SK-N-SH treated with all-trans-retinoic acid at 6 μM for 48 hours (cell line): ENCODE results near the gene TIMP1.

ENCODE experiments used
- ATAC-seq: fragments of 200-7000 bp; cut with Tn5 transposase; 3 replicates; pipeline ENCODE4 v1.9.1; 2020; ENCODE audit warnings: mild to moderate bottlenecking, moderate library complexity
- ARNTL ChIP-seq: fragments of 450-650 bp; formaldehyde crosslinking; IDR thresholded peaks from 2 replicates; pipeline ENCODE4 v1.5.0; 2020; ENCODE audit warnings: low read depth, mild to moderate bottlenecking, moderate library complexity, borderline replicate concordance
- BACH2 ChIP-seq: fragments of 250-450 bp; sonication (Bioruptor Pico); IDR thresholded peaks from 2 replicates; pipeline ENCODE4 v1.9.0; 2021; ENCODE audit warnings: mild to moderate bottlenecking, borderline replicate concordance
- CREB5 ChIP-seq: fragments of 250-450 bp; sonication (Bioruptor Pico); IDR thresholded peaks from 2 replicates; pipeline ENCODE4 v1.5.1; 2020; ENCODE audit warnings: low read depth, mild to moderate bottlenecking, moderate library complexity
- CSDC2 ChIP-seq: fragments of 250-450 bp; sonication (Bioruptor Pico); IDR thresholded peaks from 2 replicates; pipeline ENCODE4 v1.5.0; 2020; ENCODE audit warnings: mild to moderate bottlenecking, moderate library complexity
- CSRNP3 ChIP-seq: fragments of 250-450 bp; sonication (Bioruptor Pico); IDR thresholded peaks from 2 replicates; pipeline ENCODE4 v1.5.1; 2021; ENCODE audit warnings: mild to moderate bottlenecking, moderate library complexity
- ESRRG ChIP-seq: fragments of 250-450 bp; sonication (Bioruptor Pico); IDR thresholded peaks from 2 replicates; pipeline ENCODE4 v1.6.1; 2021; ENCODE audit warnings: mild to moderate bottlenecking
- GLIS3 ChIP-seq: fragments of 250-450 bp; sonication (Bioruptor Pico); IDR thresholded peaks from 2 replicates; pipeline ENCODE4 v1.5.0; 2020; ENCODE audit warnings: mild to moderate bottlenecking, moderate library complexity
- ISL1 ChIP-seq: fragments of 250-450 bp; sonication (Bioruptor Pico); IDR thresholded peaks from 2 replicates; pipeline ENCODE4 v2.1.2; 2022; ENCODE audit warnings: mild to moderate bottlenecking, moderate library complexity
- OSR1 ChIP-seq: fragments of 250-450 bp; sonication (Bioruptor Pico); IDR thresholded peaks from 2 replicates; pipeline ENCODE4 v1.8.0; 2022; ENCODE audit warnings: moderate library complexity, mild to moderate bottlenecking, inconsistent platforms
- PATZ1 ChIP-seq: fragments of 250-450 bp; sonication (Bioruptor Pico); IDR thresholded peaks from 2 replicates; pipeline ENCODE4 v1.8.0; 2020; ENCODE audit warnings: mild to moderate bottlenecking, moderate library complexity, borderline replicate concordance
- POU6F1 ChIP-seq: fragments of 250-450 bp; sonication (Bioruptor Pico); IDR thresholded peaks from 2 replicates; pipeline ENCODE4 v1.8.0; 2021; ENCODE audit warnings: low read depth, mild to moderate bottlenecking, moderate library complexity, borderline replicate concordance
- PPARA ChIP-seq: fragments of 250-450 bp; sonication (Bioruptor Pico); IDR thresholded peaks from 2 replicates; pipeline ENCODE4 v1.5.0; 2020; ENCODE audit warnings: mild to moderate bottlenecking, borderline replicate concordance
- RARB ChIP-seq: fragments of 250-450 bp; sonication (Bioruptor Pico); IDR thresholded peaks from 2 replicates; pipeline ENCODE4 v1.8.0; 2021; ENCODE audit warnings: mild to moderate bottlenecking, moderate library complexity
- TCF4 ChIP-seq: fragments of 250-450 bp; sonication (Bioruptor Pico); IDR thresholded peaks from 2 replicates; pipeline ENCODE4 v1.8.0; 2021; ENCODE audit warnings: mild to moderate bottlenecking, moderate library complexity, borderline replicate concordance
- TOX ChIP-seq: fragments of 250-450 bp; sonication (Bioruptor Pico); IDR thresholded peaks from 2 replicates; pipeline ENCODE4 v1.8.0; 2021; ENCODE audit warnings: mild to moderate bottlenecking, moderate library complexity, borderline replicate concordance
- TSHZ2 ChIP-seq: fragments of 250-450 bp; sonication (Bioruptor Pico); IDR thresholded peaks from 2 replicates; pipeline ENCODE4 v1.5.0; 2020; ENCODE audit warnings: mild to moderate bottlenecking, moderate library complexity
- ZC3H10 ChIP-seq: fragments of 250-450 bp; sonication (Bioruptor Pico); IDR thresholded peaks from 2 replicates; pipeline ENCODE4 v1.5.1; 2021; ENCODE audit warnings: mild to moderate bottlenecking, moderate library complexity
- ZFP3 ChIP-seq: fragments of 250-450 bp; sonication (Bioruptor Pico); IDR thresholded peaks from 2 replicates; pipeline ENCODE4 v1.5.0; 2020; ENCODE audit warnings: mild to moderate bottlenecking, moderate library complexity
- ZFP30 ChIP-seq: fragments of 450-650 bp; formaldehyde crosslinking; IDR thresholded peaks from 2 replicates; pipeline ENCODE4 v1.5.0; 2022; ENCODE audit warnings: mild to moderate bottlenecking, moderate library complexity
- ZNF70 ChIP-seq: fragments of 450-650 bp; formaldehyde crosslinking; IDR thresholded peaks from 2 replicates; pipeline ENCODE4 v1.5.0; 2020; ENCODE audit warnings: mild to moderate bottlenecking, moderate library complexity
- ZNF8 ChIP-seq: fragments of 450-650 bp; formaldehyde crosslinking; IDR thresholded peaks from 2 replicates; pipeline ENCODE4 v1.5.0; 2020; ENCODE audit warnings: mild to moderate bottlenecking, moderate library complexity

The TIMP1 gene

GRCh38 chrX:47579537-47579936, 2.7 kb upstream of the TIMP1 start:
- TF ChIP-seq RARB (CRISPR knock-in tag) (no peak), OSR1 (no peak), ESRRG (CRISPR knock-in tag) (no peak), ZNF8 (CRISPR knock-in tag) (no peak), ZFP3 (no peak), CSDC2 (no peak), CREB5 (CRISPR knock-in tag) (no peak), ARNTL (no peak), ZC3H10 (CRISPR knock-in tag) (no peak), CSRNP3 (CRISPR knock-in tag) (no peak), ISL1 (CRISPR knock-in tag) (no peak), PPARA (CRISPR knock-in tag) (no peak), ZNF70 (no peak), TOX (no peak), TSHZ2 (CRISPR knock-in tag) (no peak), TCF4 (no peak), POU6F1 (CRISPR knock-in tag) (no peak)
- ATAC-seq: no peak

- TF ChIP-seq GLIS3: no peak
- no peak for TF ChIP-seq PPARA (CRISPR knock-in tag)
- TF ChIP-seq TCF4: no peak
- TF ChIP-seq BACH2 (CRISPR knock-in tag): no peak
- no peak for TF ChIP-seq PATZ1 (CRISPR knock-in tag)
- TF ChIP-seq TOX: no peak
- no peak for TF ChIP-seq ZNF70
- no peak for TF ChIP-seq CREB5 (CRISPR knock-in tag)
- TF ChIP-seq ZFP30 (CRISPR knock-in tag): no peak
- TF ChIP-seq CSRNP3 (CRISPR knock-in tag): no peak
- TF ChIP-seq ISL1 (CRISPR knock-in tag): no peak
- no peak for TF ChIP-seq ZNF8 (CRISPR knock-in tag)
- no peak for TF ChIP-seq POU6F1 (CRISPR knock-in tag)
- TF ChIP-seq ZFP3: no peak
- no peak for ATAC-seq
These were observed 1.1 kb downstream of the TIMP1 start for GRCh38 chrX:47583240-47583861.
